Astrocyte (in vitro differentiated cells and primary cell): ENCODE measurements around the gene LMLN. TPM values are rescaled to one million over a fixed set of nuclear protein-coding genes. Genes with fewer than 3 reads are reported as not detected.
"Not testable (repeated sequence)": the region's sequence is repeated elsewhere in the genome, so short reads cannot be mapped to it uniquely, and the experiment has no call there.

Source experiments
- DNase-seq: peaks from one replicate; pipeline ENCODE4 v3.0.0-alpha.2; 2010; ENCODE audit warnings: low read depth
- FAIRE-seq: peaks from 2 replicates; lab custom pipeline; 2011; peaks lifted over from hg19 to GRCh38; lab: Jason Lieb, UNC
- H2AFZ ChIP-seq: 2 replicates; pipeline ENCODE4 v1.6.0; 2012; ENCODE audit warnings: low read depth, low read length, inconsistent platforms
- H3K27ac ChIP-seq: 2 replicates; pipeline ENCODE4 v1.5.1; 2011; ENCODE audit warnings: low read depth, low read length, inconsistent platforms
- H3K27me3 ChIP-seq: 2 replicates; pipeline ENCODE4 v1.6.0; 2011; ENCODE audit warnings: low read length, inconsistent platforms; ENCODE audit not compliant: insufficient read depth
- H3K36me3 ChIP-seq: 2 replicates; pipeline ENCODE4 v1.5.1; 2011; ENCODE audit warnings: low read length, inconsistent platforms; ENCODE audit not compliant: insufficient read depth
- H3K4me1 ChIP-seq: 2 replicates; pipeline ENCODE4 v1.5.1; 2011; ENCODE audit warnings: low read length, inconsistent platforms; ENCODE audit not compliant: insufficient read depth
- H3K4me2 ChIP-seq: 2 replicates; pipeline ENCODE4 v1.6.0; 2012; ENCODE audit warnings: low read length, inconsistent platforms
- H3K4me3 ChIP-seq: 2 replicates; pipeline ENCODE4 v1.5.1; 2011; ENCODE audit warnings: low read depth, mild to moderate bottlenecking, low read length, inconsistent platforms; ENCODE audit not compliant: insufficient read depth
- H3K79me2 ChIP-seq: 2 replicates; pipeline ENCODE4 v1.6.0; 2012; ENCODE audit warnings: mild to moderate bottlenecking, low read length, inconsistent platforms; ENCODE audit not compliant: insufficient read depth
- H3K9ac ChIP-seq: 2 replicates; pipeline ENCODE4 v1.6.0; 2012; ENCODE audit warnings: mild to moderate bottlenecking, low read length, inconsistent platforms
- H3K9me3 ChIP-seq: 2 replicates; pipeline ENCODE4 v1.5.1; 2012; ENCODE audit warnings: low read depth, mild to moderate bottlenecking, low read length, inconsistent platforms; ENCODE audit not compliant: insufficient read depth
- H4K20me1 ChIP-seq: 2 replicates; pipeline ENCODE4 v1.6.0; 2012; ENCODE audit warnings: low read length, inconsistent platforms; ENCODE audit not compliant: insufficient read depth
- H3K27ac Mint-ChIP-seq: one replicate; pipeline ENCODE4 v1.8.0; 2021; ENCODE audit warnings: mild to moderate bottlenecking, mixed read lengths; ENCODE audit not compliant: unreplicated experiment
- H3K27me3 Mint-ChIP-seq: one replicate; pipeline ENCODE4 v1.8.0; 2021; ENCODE audit warnings: low read depth, mixed read lengths; ENCODE audit not compliant: unreplicated experiment
- H3K36me3 Mint-ChIP-seq: one replicate; pipeline ENCODE4 v1.8.0; 2021; ENCODE audit warnings: low read depth, mixed read lengths; ENCODE audit not compliant: unreplicated experiment
- H3K4me1 Mint-ChIP-seq: one replicate; pipeline ENCODE4 v1.8.0; 2021; ENCODE audit warnings: low read depth, mixed read lengths; ENCODE audit not compliant: unreplicated experiment
- H3K4me3 Mint-ChIP-seq: one replicate; pipeline ENCODE4 v1.8.0; 2021; ENCODE audit warnings: mild to moderate bottlenecking, moderate library complexity, mixed read lengths; ENCODE audit not compliant: unreplicated experiment
- H3K9me3 Mint-ChIP-seq: one replicate; pipeline ENCODE4 v1.8.0; 2021; ENCODE audit warnings: mild to moderate bottlenecking, mixed read lengths; ENCODE audit not compliant: unreplicated experiment
- CTCF ChIP-seq: IDR thresholded peaks from 2 replicates; pipeline ENCODE4 v1.5.1; 2011; ENCODE audit warnings: low read depth, mild to moderate bottlenecking, inconsistent platforms, low read length, moderate library complexity; ENCODE audit not compliant: insufficient read depth
- EZH2 ChIP-seq: IDR thresholded peaks from 2 replicates; pipeline ENCODE4 v1.6.1; 2012; ENCODE audit warnings: mild to moderate bottlenecking, low read length, inconsistent platforms; ENCODE audit not compliant: insufficient read depth
- total RNA-seq: library from RNA; stranded (reverse); gene quantifications from 2 replicates; pipeline ENCODE4 v1.2.1, GENCODE V29; 2021

Gene LMLN
- total RNA-seq, 1 donor from 2014 or later: 6.5 TPM

GRCh38 chr3:197963019-197963637 is 3.1 kb downstream of the LMLN start:
- peaks cover 11% of the 10 kb centered on the region for H3K4me1 Mint-ChIP-seq
- H3K4me2 ChIP-seq: no peak overlapping the region
- DNase-seq: no peak
- H3K9ac ChIP-seq: no peak overlapping the region
- H3K36me3 Mint-ChIP-seq: peaks cover 9% of the 10 kb centered on the region
- no peak overlapping the region for H3K4me3 ChIP-seq
- peaks cover 15% of the 10 kb centered on the region for H3K4me1 ChIP-seq
- FAIRE-seq: no peak
- H2AFZ ChIP-seq: no peak overlapping the region
- no peaks in the 10 kb centered on the region for H3K27me3 Mint-ChIP-seq
- no peaks in the 10 kb centered on the region for H3K27me3 ChIP-seq
- no peaks in the 10 kb centered on the region for H4K20me1 ChIP-seq
- TF ChIP-seq EZH2: no peak
- TF ChIP-seq CTCF: no peak
- no peak overlapping the region for H3K27ac Mint-ChIP-seq
- H3K36me3 ChIP-seq: no peaks in the 10 kb centered on the region
- no peaks in the 10 kb centered on the region for H3K79me2 ChIP-seq
- no peaks in the 10 kb centered on the region for H3K9me3 ChIP-seq
- peaks cover 12% of the 10 kb centered on the region for H3K9me3 Mint-ChIP-seq
- H3K27ac ChIP-seq: no peak overlapping the region
- H3K4me3 Mint-ChIP-seq: no peak overlapping the region

GRCh38 chr3:197967337-197967989 is 7.4 kb downstream of the LMLN start:
- not testable (repeated sequence) for H3K27ac Mint-ChIP-seq, H3K9ac ChIP-seq, H3K27me3 Mint-ChIP-seq, H2AFZ ChIP-seq, H3K9me3 ChIP-seq, H3K4me1 ChIP-seq, FAIRE-seq, H4K20me1 ChIP-seq, H3K4me1 Mint-ChIP-seq, H3K27ac ChIP-seq, H3K27me3 ChIP-seq, H3K36me3 ChIP-seq, H3K4me3 Mint-ChIP-seq, H3K4me2 ChIP-seq, DNase-seq, H3K4me3 ChIP-seq, H3K79me2 ChIP-seq
- peaks cover 22% of the 10 kb centered on the region for H3K9me3 Mint-ChIP-seq
- peaks cover 14% of the 10 kb centered on the region for H3K36me3 Mint-ChIP-seq

GRCh38 chr3:197970588-197970987 is 10.6 kb downstream of the LMLN start:
- Histone ChIP-seq H3K4me3 (no peak overlapping the region), H3K79me2 (no peaks in the 10 kb centered on the region), H3K27me3 (no peaks in the 10 kb centered on the region), H4K20me1 (no peaks in the 10 kb centered on the region), H3K9me3 (no peaks in the 10 kb centered on the region), H3K27ac (no peak overlapping the region), H3K4me1 (no peaks in the 10 kb centered on the region), H2AFZ (no peak overlapping the region), H3K4me2 (no peak overlapping the region), H3K36me3 (no peaks in the 10 kb centered on the region), H3K9ac (no peak overlapping the region)
- DNase-seq: no peak
- peaks cover 24% of the 10 kb centered on the region for H3K9me3 Mint-ChIP-seq
- no peak overlapping the region for H3K27ac Mint-ChIP-seq
- no peaks in the 10 kb centered on the region for H3K27me3 Mint-ChIP-seq
- no peak for TF ChIP-seq CTCF
- TF ChIP-seq EZH2: no peak
- no peak for FAIRE-seq
- H3K4me3 Mint-ChIP-seq: no peak overlapping the region
- H3K4me1 Mint-ChIP-seq: no peaks in the 10 kb centered on the region
- H3K36me3 Mint-ChIP-seq: peaks cover 14% of the 10 kb centered on the region
